GM12872 (cell line): ENCODE measurements around the gene CRB2.

ENCODE experiments used
- TF ChIP-seq, protein P1 (sequence below): IDR thresholded peaks from 3 replicates; pipeline ENCODE4 v1.5.1; 2011; ENCODE audit warnings: low read depth, mild to moderate bottlenecking, low read length, moderate library complexity; ENCODE audit not compliant: insufficient read depth

Gene CRB2

DNA sequence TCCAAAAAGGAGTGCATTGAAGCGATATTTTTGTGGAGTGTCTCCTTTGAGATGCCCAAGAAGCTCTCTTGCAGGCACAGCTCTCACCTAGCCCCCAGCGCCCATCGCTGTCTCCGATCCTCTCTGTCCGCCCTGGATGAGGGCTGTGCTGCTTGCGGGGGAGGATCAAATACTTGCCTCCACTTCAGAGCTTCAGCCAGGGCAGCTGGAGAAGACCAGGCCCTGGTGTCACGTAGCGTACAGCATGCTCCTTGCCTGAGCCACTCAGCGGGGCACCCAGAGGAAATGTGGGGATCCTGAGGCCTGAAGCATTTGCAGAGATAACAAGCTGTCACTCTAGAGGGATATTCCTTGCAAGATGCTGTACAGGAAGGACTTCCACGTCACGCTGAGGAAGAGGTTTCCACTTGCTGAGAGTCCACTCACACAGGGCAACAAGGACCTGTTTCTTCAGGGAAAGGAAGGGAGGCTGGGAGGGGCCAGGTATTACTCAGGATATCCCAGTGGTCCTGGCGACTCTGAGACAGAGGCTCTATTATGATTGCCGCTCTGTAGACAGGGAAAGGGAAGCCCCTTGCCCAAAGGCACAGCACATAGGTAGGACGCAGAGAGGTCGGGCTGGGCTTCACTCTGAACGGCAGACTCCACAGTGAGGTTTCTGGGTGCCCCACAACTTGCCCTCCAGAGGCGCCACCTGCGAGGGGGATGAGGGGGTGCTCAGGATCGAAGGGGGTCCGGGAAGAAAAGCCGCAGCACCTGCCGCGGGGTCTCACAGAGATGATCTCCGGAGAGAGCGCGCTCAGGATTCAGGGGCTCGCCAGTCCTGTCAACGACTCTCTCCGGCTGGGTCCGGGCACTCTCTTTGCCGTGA, 64.0 kb downstream of the CRB2 start:
- TF ChIP-seq, protein P1, sequence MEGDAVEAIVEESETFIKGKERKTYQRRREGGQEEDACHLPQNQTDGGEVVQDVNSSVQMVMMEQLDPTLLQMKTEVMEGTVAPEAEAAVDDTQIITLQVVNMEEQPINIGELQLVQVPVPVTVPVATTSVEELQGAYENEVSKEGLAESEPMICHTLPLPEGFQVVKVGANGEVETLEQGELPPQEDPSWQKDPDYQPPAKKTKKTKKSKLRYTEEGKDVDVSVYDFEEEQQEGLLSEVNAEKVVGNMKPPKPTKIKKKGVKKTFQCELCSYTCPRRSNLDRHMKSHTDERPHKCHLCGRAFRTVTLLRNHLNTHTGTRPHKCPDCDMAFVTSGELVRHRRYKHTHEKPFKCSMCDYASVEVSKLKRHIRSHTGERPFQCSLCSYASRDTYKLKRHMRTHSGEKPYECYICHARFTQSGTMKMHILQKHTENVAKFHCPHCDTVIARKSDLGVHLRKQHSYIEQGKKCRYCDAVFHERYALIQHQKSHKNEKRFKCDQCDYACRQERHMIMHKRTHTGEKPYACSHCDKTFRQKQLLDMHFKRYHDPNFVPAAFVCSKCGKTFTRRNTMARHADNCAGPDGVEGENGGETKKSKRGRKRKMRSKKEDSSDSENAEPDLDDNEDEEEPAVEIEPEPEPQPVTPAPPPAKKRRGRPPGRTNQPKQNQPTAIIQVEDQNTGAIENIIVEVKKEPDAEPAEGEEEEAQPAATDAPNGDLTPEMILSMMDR, result no peak

DNA sequence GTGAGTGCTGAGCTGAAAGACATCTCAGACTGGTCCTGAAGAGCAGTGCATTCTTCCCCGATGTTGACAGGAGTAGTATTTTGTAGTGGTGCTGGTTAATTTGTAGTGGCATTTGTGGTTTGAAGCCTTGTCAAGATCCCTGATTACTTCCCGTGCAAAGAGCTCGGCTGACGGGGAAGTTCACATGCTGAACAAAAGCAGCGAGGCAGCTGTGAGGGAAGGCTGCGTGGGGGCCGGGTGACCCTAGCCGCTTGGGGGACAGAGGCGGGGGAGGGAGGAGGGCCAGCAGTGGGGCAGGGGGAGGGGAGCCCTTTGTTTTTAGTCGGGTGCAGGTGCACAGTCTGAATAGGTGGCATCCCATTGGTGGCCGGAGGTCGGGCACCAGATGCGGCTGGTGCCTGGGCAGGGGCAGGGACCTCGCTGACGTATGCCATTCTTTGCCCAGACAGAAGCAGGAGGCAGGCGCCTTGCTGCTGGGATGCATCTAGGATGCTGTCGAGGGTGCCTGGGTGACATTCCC, 64.7 kb downstream of the CRB2 start:
- TF ChIP-seq, protein P1, result no peak

DNA sequence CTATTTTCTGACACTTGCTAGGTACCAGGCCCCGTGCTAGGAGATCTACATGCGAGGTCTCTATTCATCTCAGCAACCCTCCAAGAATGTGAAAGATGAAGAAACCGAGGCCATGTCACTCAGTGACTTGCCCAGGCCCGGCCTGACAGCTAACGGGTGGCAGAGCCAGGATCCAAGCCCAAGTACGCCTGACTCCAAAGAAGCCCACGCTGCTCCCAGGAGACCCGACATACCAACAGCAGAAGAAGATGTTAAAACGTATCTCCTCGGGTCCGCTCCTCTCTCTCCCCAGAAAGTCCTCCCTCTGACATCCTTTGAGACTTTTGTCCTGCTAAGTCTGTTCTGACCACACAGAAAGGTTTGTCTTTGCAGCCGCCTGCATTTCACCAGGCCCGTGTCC, 65.2 kb downstream of the CRB2 start:
- TF ChIP-seq, protein P1, result no peak

DNA sequence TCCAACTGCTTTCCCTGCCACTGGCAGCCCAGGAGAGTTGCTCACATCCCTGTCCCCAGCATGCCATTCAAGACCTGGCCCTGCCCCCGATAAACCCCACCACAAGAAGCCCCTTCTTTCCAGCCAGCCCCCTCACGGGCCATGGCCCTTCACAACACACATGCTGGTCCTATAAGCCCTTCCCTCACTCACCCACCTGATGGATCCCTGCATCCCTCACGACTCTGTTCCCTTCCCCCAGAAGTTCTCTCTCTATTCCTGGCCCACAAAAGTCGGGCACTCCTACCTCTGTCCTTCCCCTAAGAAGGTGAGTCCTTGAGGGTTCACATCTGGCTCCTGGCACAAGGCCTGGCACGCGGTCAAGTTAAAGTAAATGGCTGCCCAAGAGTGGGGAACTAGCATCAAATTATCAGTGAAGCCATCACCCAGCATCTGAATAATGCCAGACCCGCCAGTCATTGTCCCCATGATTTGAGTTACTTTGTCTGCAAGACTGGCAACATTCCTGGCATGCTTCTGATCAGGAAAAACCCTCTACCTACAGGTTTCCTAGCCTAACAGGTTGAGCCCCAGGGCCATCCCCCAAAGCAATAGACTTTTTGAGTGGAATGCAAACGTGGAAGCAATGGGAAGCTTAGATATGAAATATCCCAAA, 65.9 kb downstream of the CRB2 start:
- TF ChIP-seq, protein P1, result no peak

DNA sequence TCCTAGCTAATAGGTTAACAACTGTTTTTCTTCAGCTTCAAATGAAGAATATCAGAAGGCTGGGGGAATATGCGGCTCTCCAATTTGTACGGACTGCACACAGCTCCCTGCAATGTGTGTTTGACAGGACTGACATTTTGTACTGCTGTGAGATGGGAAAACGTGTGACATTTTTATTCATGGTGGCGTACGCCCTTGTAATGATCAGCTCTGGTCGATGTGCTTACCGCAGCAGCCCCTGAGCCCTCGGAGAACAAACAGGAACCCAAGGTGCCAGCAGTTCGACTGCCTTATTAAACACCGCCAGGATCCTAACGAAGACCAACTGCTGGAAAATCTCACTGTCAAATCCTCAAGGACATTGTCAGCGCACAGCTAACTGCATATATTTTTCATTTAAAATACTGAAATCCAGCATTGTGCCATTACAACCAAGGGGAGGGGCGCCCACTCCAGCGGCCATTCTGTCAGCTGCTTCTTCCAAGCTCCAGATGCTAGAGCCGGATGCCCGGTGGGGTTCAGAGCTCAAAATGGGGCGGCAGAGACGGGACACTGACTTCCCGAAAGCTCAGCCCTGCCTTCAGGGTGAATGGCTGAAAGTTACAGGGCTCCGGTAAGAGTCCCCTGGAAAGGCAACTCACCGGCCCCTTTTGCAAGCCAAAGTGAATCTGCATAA, 66.8 kb downstream of the CRB2 start:
- TF ChIP-seq, protein P1, result no peak

DNA sequence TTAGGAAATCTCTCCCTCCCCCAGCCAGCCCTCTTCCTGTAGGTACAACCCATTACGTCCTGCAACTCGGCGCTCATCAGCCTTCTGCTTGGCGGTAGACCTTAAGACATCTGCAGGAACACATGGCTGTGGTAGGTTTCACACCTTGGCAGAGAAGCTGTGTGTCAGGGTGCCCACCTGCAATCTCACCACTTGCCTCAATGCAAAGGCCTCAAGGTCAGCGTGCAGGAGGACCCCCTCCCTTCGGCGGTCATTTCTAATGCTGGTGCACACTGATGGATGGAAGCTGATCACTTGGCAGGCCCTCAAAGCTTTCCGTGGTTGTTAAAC, 67.3 kb downstream of the CRB2 start:
- TF ChIP-seq, protein P1, result no peak

DNA sequence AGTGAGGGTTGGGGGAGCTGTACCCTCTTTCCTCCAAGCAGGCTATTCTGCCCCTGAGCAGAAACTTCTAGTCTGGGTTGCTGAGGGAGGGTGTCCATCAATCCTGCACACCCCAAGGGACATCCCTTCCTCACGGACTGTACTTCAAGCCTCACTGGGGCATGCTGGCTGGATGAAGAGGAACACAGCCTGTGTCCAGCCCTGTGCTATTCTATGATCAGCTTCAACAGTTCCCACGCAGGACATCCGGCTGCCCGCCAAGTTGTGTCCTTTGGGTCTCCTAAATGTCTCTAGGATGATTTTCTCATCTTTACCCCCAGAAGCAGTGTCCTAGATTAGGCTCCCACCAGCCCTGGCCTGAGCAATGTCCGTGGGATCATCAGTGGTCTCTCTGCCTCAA, 68.1 kb downstream of the CRB2 start:
- TF ChIP-seq, protein P1, result no peak
